SK-N-SH treated with all-trans-retinoic acid at 6 μM for 48 hours (cell line): ENCODE results near the gene KRT76.

Source experiments
- ARNTL ChIP-seq: fragments of 450-650 bp; formaldehyde crosslinking; IDR thresholded peaks from 2 replicates; pipeline ENCODE4 v1.5.0; 2020; ENCODE audit warnings: low read depth, mild to moderate bottlenecking, moderate library complexity, borderline replicate concordance
- CSDC2 ChIP-seq: fragments of 250-450 bp; sonication (Bioruptor Pico); IDR thresholded peaks from 2 replicates; pipeline ENCODE4 v1.5.0; 2020; ENCODE audit warnings: mild to moderate bottlenecking, moderate library complexity
- PATZ1 ChIP-seq: fragments of 250-450 bp; sonication (Bioruptor Pico); IDR thresholded peaks from 2 replicates; pipeline ENCODE4 v1.8.0; 2020; ENCODE audit warnings: mild to moderate bottlenecking, moderate library complexity, borderline replicate concordance
- RARB ChIP-seq: fragments of 250-450 bp; sonication (Bioruptor Pico); IDR thresholded peaks from 2 replicates; pipeline ENCODE4 v1.8.0; 2021; ENCODE audit warnings: mild to moderate bottlenecking, moderate library complexity
- SNAI2 ChIP-seq: fragments of 250-450 bp; sonication (Bioruptor Pico); IDR thresholded peaks from 2 replicates; pipeline ENCODE4 v1.5.0; 2020; ENCODE audit warnings: mild to moderate bottlenecking, moderate library complexity
- TCF4 ChIP-seq: fragments of 250-450 bp; sonication (Bioruptor Pico); IDR thresholded peaks from 2 replicates; pipeline ENCODE4 v1.8.0; 2021; ENCODE audit warnings: mild to moderate bottlenecking, moderate library complexity, borderline replicate concordance
- ZFP30 ChIP-seq: fragments of 450-650 bp; formaldehyde crosslinking; IDR thresholded peaks from 2 replicates; pipeline ENCODE4 v1.5.0; 2022; ENCODE audit warnings: mild to moderate bottlenecking, moderate library complexity
- ZNF8 ChIP-seq: fragments of 450-650 bp; formaldehyde crosslinking; IDR thresholded peaks from 2 replicates; pipeline ENCODE4 v1.5.0; 2020; ENCODE audit warnings: mild to moderate bottlenecking, moderate library complexity

GRCh38 chr12:52817699-52818238 is 40.6 kb upstream of the KRT76 start:
- TF ChIP-seq ARNTL (CRISPR knock-in tag) (no peak), TCF4 (CRISPR knock-in tag) (no peak), ZNF8 (CRISPR knock-in tag) (no peak), ZFP30 (CRISPR knock-in tag) (no peak), CSDC2 (CRISPR knock-in tag) (no peak), PATZ1 (CRISPR knock-in tag) (no peak), RARB (no peak), SNAI2 (no peak)
